K562 (cell line): ENCODE data around the gene IGSF21. TPM values are rescaled to one million over a fixed set of nuclear protein-coding genes. Genes with fewer than 3 reads are reported as not detected.
A peak's percentile ranks its signal among the peaks of the same experiment; 100 is the strongest.

Source experiments
- ATAC-seq: fragments of 200-7000 bp; cut with Tn5 transposase; 3 replicates; pipeline ENCODE4 v1.9.1; 2020; ENCODE audit warnings: moderate library complexity
- BruUV-seq: library from RNA; stranded (reverse); fragments of 400-500 nt; replicated peaks from 2 replicates; lab custom pipeline; 2021; lab: Mats Ljungman, UMichigan
- CTCF ChIA-PET: fragments of 300-600 bp; formaldehyde crosslinking; extraction: SDS; loops from one replicate; lab custom pipeline; 2021; ENCODE audit warnings: low intra/inter-chr PET ratio; lab: Yijun Ruan, JAX
- POLR2A ChIA-PET: fragments of 300-600, 350-650 bp; sonication (Branson Sonifier 250); formaldehyde crosslinking; extraction: SDS; loops from one replicate; lab custom pipeline; 2021; ENCODE audit warnings: antibody characterized with exemption, inconsistent platforms; lab: Yijun Ruan, JAX
- DNase-seq, 4 experiments: peaks; one replicate each; pipeline versions ENCODE4 v3.0.0 to v3.0.0-alpha.2; 2011 to 2018; ENCODE audit warnings: low spot score in 3 of 4, mixed read lengths in 3 of 4; ENCODE audit errors: extremely low read depth in 1 of 4
- FAIRE-seq: peaks from 2 replicates; lab custom pipeline; 2011; peaks lifted over from hg19 to GRCh38; lab: Jason Lieb, UNC
- H2AFZ ChIP-seq: 2 replicates; pipeline ENCODE4 v1.6.0; 2011; ENCODE audit warnings: low read depth, low read length, control low read depth, inconsistent platforms
- H3K27ac ChIP-seq: fragments of 200-600 bp; 3 replicates; pipeline ENCODE4 v1.8.0; 2011; ENCODE audit warnings: low read depth, mild to moderate bottlenecking, control low read depth, inconsistent platforms, low read length, moderate library complexity, mixed read lengths; ENCODE audit errors: extremely low read depth
- H3K27me3 ChIP-seq, 2 experiments: fragments of 300-600 bp in 1 of 2; 2 replicates in 1 of 2; 3 replicates in 1 of 2; pipeline versions ENCODE4 v1.6.0 to v1.8.0; 2011; ENCODE audit warnings: inconsistent platforms in 2 of 2, low read length in 2 of 2, mild to moderate bottlenecking in 1 of 2, mixed read lengths in 1 of 2, moderate library complexity in 1 of 2; ENCODE audit not compliant: control insufficient read depth in 2 of 2, insufficient read depth in 2 of 2
- H3K36me3 ChIP-seq: fragments of 300-600 bp; 3 replicates; pipeline ENCODE4 v1.8.0; 2011; ENCODE audit warnings: mild to moderate bottlenecking, low read length, inconsistent platforms; ENCODE audit not compliant: control insufficient read depth, insufficient read depth
- H3K4me1 ChIP-seq, 2 experiments: fragments of 200-600 bp in 1 of 2; replicated peaks in 1 of 2; 2 replicates in 1 of 2; 3 replicates in 1 of 2; pipeline versions ENCODE4 v1.5.1 to v1.8.0; 2011; ENCODE audit warnings: inconsistent platforms in 2 of 2, low read length in 2 of 2, mild to moderate bottlenecking in 1 of 2, mixed read lengths in 1 of 2, moderate library complexity in 1 of 2; ENCODE audit not compliant: control insufficient read depth in 2 of 2, insufficient read depth in 2 of 2
- H3K4me2 ChIP-seq: 2 replicates; pipeline ENCODE4 v1.6.1; 2011; ENCODE audit warnings: low read length, control low read depth, inconsistent platforms, mixed read lengths; ENCODE audit not compliant: insufficient read depth
- H3K4me3 ChIP-seq: fragments of 200-600 bp; sonication (generic), shearing (Covaris generic); 2 replicates; pipeline ENCODE4 v1.5.1; 2016; ENCODE audit warnings: control low read depth, inconsistent platforms
- H3K79me2 ChIP-seq: fragments of 200-600 bp; 3 replicates; pipeline ENCODE4 v1.8.0; 2011; ENCODE audit warnings: low read length, inconsistent platforms; ENCODE audit not compliant: control insufficient read depth, insufficient read depth
- H3K9ac ChIP-seq, 2 experiments: 2 replicates each; pipeline versions ENCODE4 v1.6.0 to v1.6.1; 2011; ENCODE audit warnings: low read depth in 2 of 2, low read length in 2 of 2, control low read depth in 1 of 2, inconsistent platforms in 1 of 2, mild to moderate bottlenecking in 1 of 2, mixed read lengths in 1 of 2; ENCODE audit not compliant: insufficient read depth in 1 of 2
- H3K9me1 ChIP-seq: one replicate; pipeline ENCODE4 v1.6.0; 2011; ENCODE audit warnings: inconsistent platforms, mild to moderate bottlenecking, low read length, moderate library complexity; ENCODE audit not compliant: control insufficient read depth, insufficient read depth
- H3K9me3 ChIP-seq: replicated peaks from 2 replicates; pipeline ENCODE4 v1.5.1; 2011; ENCODE audit warnings: low read depth, low read length, inconsistent platforms; ENCODE audit not compliant: control insufficient read depth, insufficient read depth
- H4K20me1 ChIP-seq: replicated peaks from 2 replicates; pipeline ENCODE4 v1.6.1; 2011; ENCODE audit warnings: low read length, inconsistent platforms, mixed read lengths; ENCODE audit not compliant: control insufficient read depth, insufficient read depth
- DIDO1 ChIP-seq: fragments of 450-650 bp; IDR thresholded peaks from 2 replicates; pipeline ENCODE4 v1.6.1; 2016; ENCODE audit warnings: low read depth, missing biosample characterization, missing genetic modification characterization
- HDAC8 ChIP-seq: fragments of 450-650 bp; IDR thresholded peaks from 2 replicates; pipeline ENCODE4 v1.6.1; 2016; ENCODE audit warnings: mild to moderate bottlenecking, missing genetic modification characterization, moderate library complexity, missing compliant biosample characterization
- IRF9 ChIP-seq: fragments of 450-650 bp; IDR thresholded peaks from 2 replicates; pipeline ENCODE4 v1.6.1; 2016; ENCODE audit warnings: missing biosample characterization, missing genetic modification characterization
- KAT8 ChIP-seq: fragments of 450-650 bp; IDR thresholded peaks from 2 replicates; pipeline ENCODE4 v1.6.1; 2016; ENCODE audit warnings: low read depth, mild to moderate bottlenecking
- MYBL2 ChIP-seq, 2 experiments: fragments of 450-650 bp in 1 of 2; sonication (generic) in 1 of 2; formaldehyde crosslinking in 1 of 2; IDR thresholded peaks; 2 replicates each; pipeline versions ENCODE4 v1.6.1 to v1.8.1; 2017 to 2022; ENCODE audit warnings: borderline replicate concordance in 1 of 2, inconsistent platforms in 1 of 2, low read depth in 1 of 2, mild to moderate bottlenecking in 1 of 2, missing genetic modification reagents in 1 of 2, moderate library complexity in 1 of 2
- NFATC3 ChIP-seq: fragments of 450-650 bp; IDR thresholded peaks from 2 replicates; pipeline ENCODE4 v1.6.1; 2017; ENCODE audit warnings: mild to moderate bottlenecking
- NR4A1 ChIP-seq, 2 experiments: fragments of 250-450 bp in 1 of 2; fragments of 450-650 bp in 1 of 2; sonication (Bioruptor Pico) in 1 of 2; IDR thresholded peaks; 2 replicates each; pipeline versions ENCODE4 v1.4.0 to v1.6.1; 2016 to 2020; ENCODE audit warnings: mild to moderate bottlenecking in 2 of 2, missing compliant biosample characterization in 1 of 2, missing genetic modification characterization in 1 of 2, moderate library complexity in 1 of 2
- PURB ChIP-seq: sonication (generic); formaldehyde crosslinking; IDR thresholded peaks from 2 replicates; pipeline ENCODE4 v1.9.0; 2021; ENCODE audit warnings: low read depth, mild to moderate bottlenecking, missing genetic modification reagents
- SPI1 ChIP-seq: IDR thresholded peaks from 2 replicates; pipeline ENCODE4 v1.6.1; 2011; ENCODE audit warnings: low read depth, low read length, control low read depth, borderline replicate concordance
- SRSF1 ChIP-seq: fragments of 200-400 bp; formaldehyde crosslinking; IDR thresholded peaks from 2 replicates; pipeline ENCODE4 v1.6.1; 2017; ENCODE audit warnings: mild to moderate bottlenecking, low read depth, low read length, moderate library complexity
- ZNF146 ChIP-seq: IDR thresholded peaks from one replicate; pipeline ENCODE4 v1.6.1; 2018; ENCODE audit warnings: missing compliant biosample characterization; ENCODE audit not compliant: unreplicated experiment
- ZNF24 ChIP-seq: fragments of 450-650 bp; IDR thresholded peaks from 2 replicates; pipeline ENCODE4 v1.6.1; 2016
- ZNF561 ChIP-seq: fragments of 450-650 bp; formaldehyde crosslinking; conservative IDR thresholded peaks from 2 replicates; pipeline ENCODE4 v1.4.0; 2020; ENCODE audit warnings: mild to moderate bottlenecking, moderate library complexity
- WGBS: fragments of 100-300 bp; shearing (Covaris generic); methylation state at CpG from one replicate; pipeline ENCODE4 v1.1.6; 2016; ENCODE audit warnings: low coverage, mixed read lengths; ENCODE audit not compliant: insufficient coverage; ENCODE audit errors: missing lambda C conversion rate; 5-methylcytosine and 5-hydroxymethylcytosine counted together
- in situ Hi-C: fragments of 300-500 bp; cut with MboI; formaldehyde crosslinking; loops from 4 replicates; pipeline ENCODE4 v1.15.0; 2018; ENCODE audit warnings: inconsistent platforms, mixed read lengths
- intact Hi-C: fragments of 100-400 bp; cut with micrococcal nuclease; formaldehyde crosslinking; loops from 2 replicates; pipeline ENCODE4 v1.14.2; 2022
- polyA plus RNA-seq, 8 experiments: library from polyadenylated mRNA; depleted of rRNA in 4 of 8; stranded (reverse) in 5 of 8; unstranded in 3 of 8; fragments of >200 nt; fragmentation: Nextera tagmentation in 2 of 8; fragmentation: Illumina TruSeq in 1 of 8; extraction: Ambion mirVana in 2 of 8; extraction: Trizol in 1 of 8; gene quantifications; 2 replicates each; pipeline versions ENCODE4 v1.2.1 to v1.2.3, GENCODE V29; 2011 to 2014; ENCODE audit warnings: inconsistent platforms in 1 of 8, missing spikeins in 1 of 8
- total RNA-seq, 7 experiments: library from RNA; depleted of rRNA in 6 of 7; stranded (reverse); fragments of >200 nt in 6 of 7; fragmentation: Illumina TruSeq in 2 of 7; extraction: Trizol in 2 of 7; gene quantifications; 2 replicates each; pipeline versions ENCODE4 v1.2.1 to v1.2.3, GENCODE V29; 2011 to 2021; ENCODE audit warnings: low replicate concordance in 1 of 7
- TF ChIP-seq, protein P1 (sequence below): fragments of 250-450 bp; sonication (Bioruptor Pico); IDR thresholded peaks from 2 replicates; pipeline ENCODE4 v1.5.0; 2021; ENCODE audit warnings: mild to moderate bottlenecking, moderate library complexity
- TF ChIP-seq, protein P2 (sequence below): fragments of 250-450 bp; sonication (Bioruptor Pico); IDR thresholded peaks from 2 replicates; pipeline ENCODE4 v1.8.0; 2021; ENCODE audit warnings: borderline replicate concordance, mild to moderate bottlenecking, moderate library complexity; ENCODE audit not compliant: poor library complexity, severe bottlenecking
- TF ChIP-seq, protein P3 (sequence below): fragments of 250-450 bp; sonication (Bioruptor Pico); IDR thresholded peaks from 2 replicates; pipeline ENCODE4 v1.5.1; 2021; ENCODE audit warnings: mild to moderate bottlenecking

Gene IGSF21
- total and polyA plus RNA-seq, 9 of the 15 experiments (the other 6 are each of a cell fraction or from before 2014, with no cell fraction given) = not detected

GRCh38 chr1:18238190-18238589 lies 130.6 kb downstream of the IGSF21 start:
- Histone ChIP-seq H3K9me1 (no peaks in the 10 kb centered on the region), H3K79me2 (no peaks in the 10 kb centered on the region), H3K27ac (no peak overlapping the region), H4K20me1 (no peaks in the 10 kb centered on the region), H3K36me3 (no peaks in the 10 kb centered on the region), H3K27me3 (no peaks in the 10 kb centered on the region), H3K4me2 (no peak overlapping the region), H3K9me3 (no peaks in the 10 kb centered on the region), H2AFZ (no peak overlapping the region), H3K4me1 (no peaks in the 10 kb centered on the region; a peak in 2 of 5 replicates), H3K4me3 (no peak overlapping the region), H3K9ac (no peak overlapping the region)
- ATAC-seq = no peak
- ChIA-PET POLR2A (interaction anchor here (0.5 to 0.6 kb wide), 2 partner anchors 152 to 343 kb away, joined by 3 read pairs; no protein-coding TSS in a partner anchor), CTCF (no interaction called here)
- BruUV-seq = no TSS peak
- TF ChIP-seq, protein P1, sequence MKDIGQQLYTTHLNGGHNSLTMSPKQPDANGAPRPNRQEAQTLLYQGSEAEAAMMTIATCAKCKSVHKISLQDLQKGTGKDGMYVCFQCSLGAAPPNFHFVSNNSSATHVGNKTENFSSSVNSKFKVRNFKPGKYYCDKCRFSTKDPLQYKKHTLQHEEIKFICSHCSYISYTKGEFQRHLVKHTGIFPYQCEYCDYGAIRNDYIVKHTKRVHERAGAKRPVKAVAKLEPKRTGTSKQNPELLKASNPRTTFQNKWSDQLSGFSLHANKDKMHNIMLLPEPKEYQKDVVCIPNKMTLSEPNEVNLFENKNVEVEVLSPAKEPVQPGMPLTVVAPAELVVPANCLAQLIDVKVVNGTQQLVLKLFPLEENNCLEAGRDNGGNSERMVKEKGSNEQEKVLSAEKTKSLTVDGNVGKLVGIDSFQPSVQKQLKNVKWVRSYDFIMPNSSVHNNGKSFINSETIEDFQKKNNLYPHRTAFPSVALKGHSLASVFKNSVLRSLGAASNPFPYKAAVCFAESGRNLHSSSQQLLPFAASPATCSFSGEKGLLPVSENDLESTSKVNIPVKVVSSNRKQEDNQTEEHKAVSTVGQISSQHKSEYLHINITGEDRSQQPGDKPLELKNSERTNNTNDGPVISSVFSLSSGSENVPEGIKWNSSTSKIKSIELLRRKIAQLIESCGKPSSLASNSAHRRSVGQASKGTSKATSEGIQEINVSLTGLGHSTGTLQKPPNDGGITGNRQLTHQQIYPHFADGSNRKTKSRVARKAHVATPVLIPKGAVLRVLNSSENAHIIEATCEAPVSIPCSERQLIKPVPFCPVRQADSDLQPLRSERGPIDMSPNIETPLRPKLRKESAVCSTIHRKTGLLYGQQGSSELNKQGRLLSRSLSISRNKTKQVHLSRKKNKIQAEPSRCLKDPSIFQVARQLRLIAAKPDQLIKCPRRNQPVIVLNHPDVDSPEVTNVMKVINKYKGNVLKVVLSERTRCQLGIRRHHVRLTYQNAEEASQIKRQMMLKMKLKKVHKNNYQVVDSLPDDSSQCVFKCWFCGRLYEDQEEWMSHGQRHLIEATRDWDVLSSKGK (CRISPR knock-in tag) = no peak
- TF ChIP-seq, protein P2, sequence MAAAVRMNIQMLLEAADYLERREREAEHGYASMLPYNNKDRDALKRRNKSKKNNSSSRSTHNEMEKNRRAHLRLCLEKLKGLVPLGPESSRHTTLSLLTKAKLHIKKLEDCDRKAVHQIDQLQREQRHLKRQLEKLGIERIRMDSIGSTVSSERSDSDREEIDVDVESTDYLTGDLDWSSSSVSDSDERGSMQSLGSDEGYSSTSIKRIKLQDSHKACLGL (CRISPR knock-in tag) = no peak
- TF ChIP-seq ZNF146 (CRISPR knock-in tag) = no peak
- no peak for TF ChIP-seq KAT8
- no peak for TF ChIP-seq ZNF24
- no peak for TF ChIP-seq SPI1
- TF ChIP-seq ZNF561 (CRISPR knock-in tag) = no peak
- no peak for TF ChIP-seq NFATC3
- no peak for TF ChIP-seq MYBL2 (IDR thresholded peaks at IDR 0.05; ENCODE audit: low read depth)
- no peak for TF ChIP-seq MYBL2 (CRISPR knock-in tag; IDR thresholded peaks at IDR 0.05; ENCODE audit: borderline replicate concordance)
- TF ChIP-seq NR4A1 (CRISPR knock-in tag; IDR thresholded peaks at IDR 0.05) = no peak
- no peak for TF ChIP-seq NR4A1 (tag; IDR thresholded peaks at IDR 0.05)
- no peak for TF ChIP-seq SRSF1
- no peak for TF ChIP-seq DIDO1 (tag)
- TF ChIP-seq, protein P3, sequence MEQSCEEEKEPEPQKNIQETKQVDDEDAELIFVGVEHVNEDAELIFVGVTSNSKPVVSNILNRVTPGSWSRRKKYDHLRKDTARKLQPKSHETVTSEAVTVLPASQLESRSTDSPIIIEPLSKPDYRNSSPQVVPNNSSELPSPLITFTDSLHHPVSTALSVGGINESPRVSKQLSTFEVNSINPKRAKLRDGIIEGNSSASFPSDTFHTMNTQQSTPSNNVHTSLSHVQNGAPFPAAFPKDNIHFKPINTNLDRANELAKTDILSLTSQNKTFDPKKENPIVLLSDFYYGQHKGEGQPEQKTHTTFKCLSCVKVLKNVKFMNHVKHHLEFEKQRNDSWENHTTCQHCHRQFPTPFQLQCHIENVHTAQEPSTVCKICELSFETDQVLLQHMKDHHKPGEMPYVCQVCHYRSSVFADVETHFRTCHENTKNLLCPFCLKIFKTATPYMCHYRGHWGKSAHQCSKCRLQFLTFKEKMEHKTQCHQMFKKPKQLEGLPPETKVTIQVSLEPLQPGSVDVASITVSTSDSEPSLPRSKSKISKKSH (CRISPR knock-in tag) = no peak
- TF ChIP-seq IRF9 (tag) = no peak
- no peak for TF ChIP-seq PURB (CRISPR knock-in tag)
- no peak for TF ChIP-seq HDAC8 (tag)
- intact Hi-C loops = no loop called here
- peak in 1 of 4 experiments; percentile 5 for DNase-seq
- no peak for FAIRE-seq
- in situ Hi-C loops = no loop called here
- 0% methylated on average over 5 of the region's 5 CpGs for WGBS
